ENCODE results near the gene AP1S3.

DNA sequence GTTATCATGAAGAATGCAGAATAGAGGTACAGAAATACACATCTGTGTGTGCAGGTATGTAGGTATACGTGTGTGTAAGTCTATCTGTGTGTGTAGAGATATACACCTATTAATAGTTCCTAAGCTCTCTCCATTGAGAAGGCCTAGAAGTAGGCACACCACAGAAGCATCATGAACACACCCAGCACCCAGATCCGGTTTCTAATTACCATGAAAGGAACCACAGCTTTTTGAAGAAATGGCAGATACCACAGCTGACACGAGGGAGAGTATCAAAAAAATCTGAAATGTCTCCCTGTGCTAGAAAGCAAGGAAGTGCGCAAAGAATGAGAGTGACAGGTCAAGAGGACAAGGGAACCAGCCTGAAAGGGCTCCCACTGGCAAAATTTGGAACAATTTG is 27.7 kb upstream of the AP1S3 start:
- TF ChIP-seq, protein P1, sequence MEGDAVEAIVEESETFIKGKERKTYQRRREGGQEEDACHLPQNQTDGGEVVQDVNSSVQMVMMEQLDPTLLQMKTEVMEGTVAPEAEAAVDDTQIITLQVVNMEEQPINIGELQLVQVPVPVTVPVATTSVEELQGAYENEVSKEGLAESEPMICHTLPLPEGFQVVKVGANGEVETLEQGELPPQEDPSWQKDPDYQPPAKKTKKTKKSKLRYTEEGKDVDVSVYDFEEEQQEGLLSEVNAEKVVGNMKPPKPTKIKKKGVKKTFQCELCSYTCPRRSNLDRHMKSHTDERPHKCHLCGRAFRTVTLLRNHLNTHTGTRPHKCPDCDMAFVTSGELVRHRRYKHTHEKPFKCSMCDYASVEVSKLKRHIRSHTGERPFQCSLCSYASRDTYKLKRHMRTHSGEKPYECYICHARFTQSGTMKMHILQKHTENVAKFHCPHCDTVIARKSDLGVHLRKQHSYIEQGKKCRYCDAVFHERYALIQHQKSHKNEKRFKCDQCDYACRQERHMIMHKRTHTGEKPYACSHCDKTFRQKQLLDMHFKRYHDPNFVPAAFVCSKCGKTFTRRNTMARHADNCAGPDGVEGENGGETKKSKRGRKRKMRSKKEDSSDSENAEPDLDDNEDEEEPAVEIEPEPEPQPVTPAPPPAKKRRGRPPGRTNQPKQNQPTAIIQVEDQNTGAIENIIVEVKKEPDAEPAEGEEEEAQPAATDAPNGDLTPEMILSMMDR (IDR thresholded peaks at IDR 0.05): no peak
- no peak for TF ChIP-seq POLR2A (IDR thresholded peaks at IDR 0.05)
